H9 (cell line): Measurements from ENCODE around the gene ZNF431. TPM values are rescaled to one million over a fixed set of nuclear protein-coding genes. Genes with fewer than 3 reads are reported as not detected.

Source experiments
- DNase-seq: peaks from one replicate; pipeline ENCODE4 v3.0.0-alpha.2; 2017
- H2AFZ ChIP-seq: one replicate; pipeline ENCODE4 v1.6.1; 2013; ENCODE audit warnings: mild to moderate bottlenecking, low read length, control low read depth, moderate library complexity
- H2AK5ac ChIP-seq: 2 replicates; pipeline ENCODE4 v1.6.1; 2013; ENCODE audit warnings: low read length, control low read depth, mixed read lengths; ENCODE audit not compliant: insufficient read length
- H2BK120ac ChIP-seq: one replicate; pipeline ENCODE4 v1.6.1; 2013; ENCODE audit warnings: low read depth, mild to moderate bottlenecking, low read length, control low read depth, inconsistent platforms; ENCODE audit not compliant: poor library complexity, severe bottlenecking
- H2BK12ac ChIP-seq: 2 replicates; pipeline ENCODE4 v1.6.1; 2013; ENCODE audit warnings: low read length, control low read depth, mixed read lengths, low read depth; ENCODE audit not compliant: insufficient read length
- H2BK15ac ChIP-seq: 2 replicates; pipeline ENCODE4 v1.6.1; 2013; ENCODE audit warnings: low read depth, low read length, control low read depth
- H2BK20ac ChIP-seq: one replicate; pipeline ENCODE4 v1.6.1; 2013; ENCODE audit warnings: low read depth, mild to moderate bottlenecking, low read length, control low read depth, inconsistent platforms; ENCODE audit not compliant: poor library complexity, severe bottlenecking
- H2BK5ac ChIP-seq: 2 replicates; pipeline ENCODE4 v1.6.1; 2013; ENCODE audit warnings: low read length, control low read depth, mixed read lengths; ENCODE audit not compliant: insufficient read length
- H3K14ac ChIP-seq: 2 replicates; pipeline ENCODE4 v1.6.1; 2013; ENCODE audit warnings: low read length, control low read depth; ENCODE audit not compliant: insufficient read depth
- H3K18ac ChIP-seq: 2 replicates; pipeline ENCODE4 v1.6.1; 2013; ENCODE audit warnings: low read depth, mild to moderate bottlenecking, mixed read lengths, low read length, control low read depth; ENCODE audit not compliant: insufficient read length
- H3K23ac ChIP-seq: 2 replicates; pipeline ENCODE4 v1.6.1; 2013; ENCODE audit warnings: low read length, control low read depth, mixed read lengths, low read depth; ENCODE audit not compliant: insufficient read length
- H3K23me2 ChIP-seq: 2 replicates; pipeline ENCODE4 v1.6.1; 2013; ENCODE audit warnings: low read depth, mild to moderate bottlenecking, mixed read lengths, low read length, control low read depth; ENCODE audit not compliant: insufficient read length, poor library complexity, severe bottlenecking
- H3K27ac ChIP-seq: 2 replicates; pipeline ENCODE4 v1.5.1; 2013; ENCODE audit warnings: low read length, control low read depth, mixed read lengths, low read depth; ENCODE audit not compliant: insufficient read length
- H3K27me3 ChIP-seq: 2 replicates; pipeline ENCODE4 v1.6.1; 2013; ENCODE audit warnings: low read length, control low read depth, inconsistent platforms; ENCODE audit not compliant: insufficient read depth
- H3K4ac ChIP-seq: 2 replicates; pipeline ENCODE4 v1.6.1; 2013; ENCODE audit warnings: low read depth, mild to moderate bottlenecking, control low read depth, inconsistent platforms, low read length, moderate library complexity
- H3K4me1 ChIP-seq: 2 replicates; pipeline ENCODE4 v1.6.1; 2013; ENCODE audit warnings: low read length, control low read depth, inconsistent platforms; ENCODE audit not compliant: insufficient read depth
- H3K4me2 ChIP-seq: 2 replicates; pipeline ENCODE4 v1.6.1; 2013; ENCODE audit warnings: low read length, control low read depth, mixed read lengths; ENCODE audit not compliant: insufficient read length, insufficient read depth
- H3K56ac ChIP-seq: 2 replicates; pipeline ENCODE4 v1.6.1; 2013; ENCODE audit warnings: low read depth, mild to moderate bottlenecking, mixed read lengths, low read length, control low read depth; ENCODE audit not compliant: insufficient read length
- H3K79me1 ChIP-seq: 2 replicates; pipeline ENCODE4 v1.6.1; 2013; ENCODE audit warnings: low read depth, mild to moderate bottlenecking, moderate library complexity, low read length, control low read depth, inconsistent platforms; ENCODE audit not compliant: insufficient read depth, poor library complexity, severe bottlenecking
- H3K79me2 ChIP-seq: 2 replicates; pipeline ENCODE4 v1.6.1; 2013; ENCODE audit warnings: low read length, control low read depth, inconsistent platforms; ENCODE audit not compliant: insufficient read depth
- H3K9ac ChIP-seq: 2 replicates; pipeline ENCODE4 v1.6.1; 2013; ENCODE audit warnings: low read length, control low read depth, mixed read lengths; ENCODE audit not compliant: insufficient read length; ENCODE audit errors: extremely low read depth
- H3K9me3 ChIP-seq: one replicate; pipeline ENCODE4 v1.6.1; 2013; ENCODE audit warnings: low read depth, low read length, inconsistent platforms; ENCODE audit not compliant: control insufficient read depth
- H3T11ph ChIP-seq: one replicate; pipeline ENCODE4 v1.6.1; 2013; ENCODE audit warnings: mild to moderate bottlenecking, low read length, control low read depth, inconsistent platforms
- H4K20me1 ChIP-seq: one replicate; pipeline ENCODE4 v1.6.1; 2013; ENCODE audit not compliant: control insufficient read depth, insufficient read length, insufficient read depth
- H4K5ac ChIP-seq: 2 replicates; pipeline ENCODE4 v1.6.1; 2013; ENCODE audit warnings: low read depth, mild to moderate bottlenecking, mixed read lengths, low read length, control low read depth; ENCODE audit not compliant: insufficient read length
- H4K8ac ChIP-seq: replicated peaks from 2 replicates; pipeline ENCODE4 v1.6.1; 2013; ENCODE audit warnings: low read length, control low read depth, mixed read lengths, low read depth; ENCODE audit not compliant: insufficient read length
- H4K91ac ChIP-seq: 2 replicates; pipeline ENCODE4 v1.6.1; 2013; ENCODE audit warnings: low read depth, mild to moderate bottlenecking, moderate library complexity, mixed read lengths, low read length, control low read depth; ENCODE audit not compliant: insufficient read length
- H3K27ac Mint-ChIP-seq, 3 experiments: 2 replicates in 2 of 3; 3 replicates in 1 of 3; pipeline ENCODE4 v1.8.0; 2020 to 2021; ENCODE audit warnings: mixed read lengths in 3 of 3, mild to moderate bottlenecking in 1 of 3, moderate library complexity in 1 of 3
- H3K27me3 Mint-ChIP-seq: 2 replicates; pipeline ENCODE4 v1.8.0; 2021; ENCODE audit warnings: low read depth, mild to moderate bottlenecking, moderate library complexity, mixed read lengths
- H3K36me3 Mint-ChIP-seq, 3 experiments: 2 replicates in 2 of 3; 3 replicates in 1 of 3; pipeline ENCODE4 v1.8.0; 2020 to 2021; ENCODE audit warnings: low read depth in 3 of 3, mixed read lengths in 3 of 3; ENCODE audit not compliant: insufficient read depth in 1 of 3
- H3K4me1 Mint-ChIP-seq, 2 experiments: 2 replicates each; pipeline ENCODE4 v1.8.0; 2020; ENCODE audit warnings: mixed read lengths in 2 of 2
- H3K4me3 Mint-ChIP-seq, 2 experiments: 2 replicates in 1 of 2; 3 replicates in 1 of 2; pipeline ENCODE4 v1.8.0; 2020 to 2021; ENCODE audit warnings: mild to moderate bottlenecking in 2 of 2, mixed read lengths in 2 of 2, moderate library complexity in 1 of 2
- H3K9me3 Mint-ChIP-seq, 2 experiments: 2 replicates in 1 of 2; 3 replicates in 1 of 2; pipeline ENCODE4 v1.8.0; 2020; ENCODE audit warnings: mild to moderate bottlenecking in 2 of 2, mixed read lengths in 2 of 2, moderate library complexity in 1 of 2
- CTCF ChIP-seq: fragments of 200-600 bp; sonication (generic); conservative IDR thresholded peaks from 3 replicates; pipeline ENCODE4 v1.8.0; 2021; ENCODE audit warnings: antibody characterized with exemption, mild to moderate bottlenecking
- WGBS: extraction: QIAGEN DNeasy Blood & Tissue Kit; methylation state at CpG from one replicate; pipeline ENCODE4 v1.1.7; 2013; ENCODE audit warnings: missing lambda C conversion rate, low lambda C conversion rate, mixed read lengths; ENCODE audit not compliant: insufficient read length; ENCODE audit errors: extremely low coverage; 5-methylcytosine and 5-hydroxymethylcytosine counted together
- total RNA-seq: library from RNA; stranded (reverse); gene quantifications from 2 replicates; pipeline ENCODE4 v1.2.1, GENCODE V29; 2021

Gene ZNF431
- total RNA-seq, 1 experiment from 2014 or later, result 47.4 TPM

GRCh38 chr19:21101521-21102242 is 40.2 kb upstream of the ZNF431 start:
- peaks cover 26 to 69% (median 53%) of the 10 kb centered on the region in 3 experiments; a peak in 6 of 7 replicates for H3K36me3 Mint-ChIP-seq
- no peak for DNase-seq
- peak overlapping the region in 2 of 3 experiments; percentile 0 to 78; a peak in 3 of 7 replicates for H3K27ac Mint-ChIP-seq

More at GRCh38 chr19:21101521-21102242, 40.2 kb upstream of the ZNF431 start:
- H3K14ac ChIP-seq, result no peak overlapping the region
- no peak overlapping the region for H3T11ph ChIP-seq
- Mint-ChIP-seq H3K4me3 (no peak overlapping the region), H3K9me3 (no peaks in the 10 kb centered on the region), H3K4me1 (no peaks in the 10 kb centered on the region), H3K27me3 (no peaks in the 10 kb centered on the region)
- H2BK15ac ChIP-seq, result no peak overlapping the region
- no peak overlapping the region for H2AK5ac ChIP-seq
- H3K9ac ChIP-seq, result no peak overlapping the region
- no peak for TF ChIP-seq CTCF
- no peak overlapping the region for H2BK12ac ChIP-seq
- no peaks in the 10 kb centered on the region for H3K79me2 ChIP-seq
- no peak overlapping the region for H2BK5ac ChIP-seq
- no peak overlapping the region for H2BK20ac ChIP-seq
- no peak overlapping the region for H2BK120ac ChIP-seq
- no peak overlapping the region for H3K23ac ChIP-seq
- H3K27me3 ChIP-seq, result no peaks in the 10 kb centered on the region
- H2AFZ ChIP-seq, result no peak overlapping the region
- H3K9me3 ChIP-seq, result no peaks in the 10 kb centered on the region
- H3K23me2 ChIP-seq, result no peaks in the 10 kb centered on the region
- H3K27ac ChIP-seq, result no peak overlapping the region
- H4K5ac ChIP-seq, result no peak overlapping the region
- no peak overlapping the region for H4K91ac ChIP-seq
- no peaks in the 10 kb centered on the region for H4K20me1 ChIP-seq
- no CpG with 5 or more reads among the region's 2 CpGs for WGBS
- no peak overlapping the region for H3K56ac ChIP-seq
- H3K18ac ChIP-seq, result no peak overlapping the region
- no peak overlapping the region for H4K8ac ChIP-seq
- H3K4me2 ChIP-seq, result no peak overlapping the region
- H3K4me1 ChIP-seq, result no peaks in the 10 kb centered on the region
- no peak overlapping the region for H3K4ac ChIP-seq
- H3K79me1 ChIP-seq, result no peaks in the 10 kb centered on the region
